Measurements from ENCODE around the gene VPS11.
"Not testable (repeated sequence)": the region's sequence is repeated elsewhere in the genome, so short reads cannot be mapped to it uniquely, and the experiment has no call there.

The VPS11 gene

GRCh38 chr11:119039471-119039870, 28.1 kb upstream of the VPS11 start:
- DNase-seq = not testable (repeated sequence)

GRCh38 chr11:119041821-119042514, 25.6 kb upstream of the VPS11 start:
- DNase-seq = no peak

GRCh38 chr11:119042927-119043326, 24.7 kb upstream of the VPS11 start:
- no peak for DNase-seq

- no peak for DNase-seq
These were observed 22.9 kb upstream of the VPS11 start for GRCh38 chr11:119044708-119045107.

- no peak for DNase-seq
These were observed 21.1 kb upstream of the VPS11 start for GRCh38 chr11:119046489-119046888.

GRCh38 chr11:119047205-119047604, 20.4 kb upstream of the VPS11 start:
- DNase-seq = no peak

- no peak for DNase-seq
These were observed 19.0 kb upstream of the VPS11 start for GRCh38 chr11:119048644-119049043.

- DNase-seq = no peak
These were observed 18.5 kb upstream of the VPS11 start for GRCh38 chr11:119049081-119049480.

- peak; percentile 20 for DNase-seq
These were observed 16.0 kb upstream of the VPS11 start for GRCh38 chr11:119051440-119052162.

GRCh38 chr11:119052163-119052814, 15.3 kb upstream of the VPS11 start:
- no peak for DNase-seq

GRCh38 chr11:119054418-119054817, 13.2 kb upstream of the VPS11 start:
- no peak for DNase-seq

GRCh38 chr11:119055901-119056300, 11.7 kb upstream of the VPS11 start:
- no peak for DNase-seq

- DNase-seq = peak; percentile 49
These were observed 11.1 kb upstream of the VPS11 start for GRCh38 chr11:119056421-119056999.

GRCh38 chr11:119057000-119057769, 10.4 kb upstream of the VPS11 start, which contains the start of gene HYOU1:
TSS of gene HYOU1 (minus strand) at chr11:119057205. CDS start at chr11:119056160, 1,045 bp downstream.
- peak; percentile 97 for DNase-seq

- DNase-seq = not testable (repeated sequence)
These were observed 8.5 kb upstream of the VPS11 start for GRCh38 chr11:119059128-119059527.

- no peak for DNase-seq
These were observed 6.4 kb upstream of the VPS11 start for GRCh38 chr11:119061256-119061655.

- DNase-seq = no peak
These were observed 4.8 kb upstream of the VPS11 start for GRCh38 chr11:119062779-119063178.

- peak; percentile 42 for DNase-seq
These were observed 2.2 kb upstream of the VPS11 start for GRCh38 chr11:119065369-119065768.

- DNase-seq = no peak
These were observed 10.2 kb downstream of the VPS11 start for GRCh38 chr11:119077839-119078238.

- no peak for DNase-seq
These were observed 11.2 kb downstream of the VPS11 start for GRCh38 chr11:119078675-119079420.

GRCh38 chr11:119081682-119082260, 14.2 kb downstream of the VPS11 start:
- no peak for DNase-seq
